Stimulated activated memory B cell treated with anti-CD40 and anti-IgM and Interleukin-4, amounts not matched to agents 10 μg/mL and 1 μg/mL and 100 μg/mL, for 72 hours (primary cell): Measurements from ENCODE around the gene POU4F1.

Experiments used
- ATAC-seq: fragments of 150-1000 bp; cut with Tn5 transposase; 2 replicates; pipeline ENCODE4 v1.10.0; 2021
- H3K27ac Mint-ChIP-seq: one replicate; pipeline ENCODE4 v1.8.0; 2022; ENCODE audit warnings: mild to moderate bottlenecking, mixed read lengths
- H3K27me3 Mint-ChIP-seq: one replicate; pipeline ENCODE4 v1.8.0; 2022; ENCODE audit warnings: mixed read lengths
- H3K36me3 Mint-ChIP-seq: one replicate; pipeline ENCODE4 v1.8.0; 2022; ENCODE audit warnings: mixed read lengths
- H3K4me1 Mint-ChIP-seq: one replicate; pipeline ENCODE4 v1.8.0; 2022; ENCODE audit warnings: mixed read lengths
- H3K4me3 Mint-ChIP-seq: one replicate; pipeline ENCODE4 v1.8.0; 2022; ENCODE audit warnings: mild to moderate bottlenecking, moderate library complexity, mixed read lengths
- H3K9me3 Mint-ChIP-seq: one replicate; pipeline ENCODE4 v1.8.0; 2022; ENCODE audit warnings: mixed read lengths

POU4F1 gene

DNA sequence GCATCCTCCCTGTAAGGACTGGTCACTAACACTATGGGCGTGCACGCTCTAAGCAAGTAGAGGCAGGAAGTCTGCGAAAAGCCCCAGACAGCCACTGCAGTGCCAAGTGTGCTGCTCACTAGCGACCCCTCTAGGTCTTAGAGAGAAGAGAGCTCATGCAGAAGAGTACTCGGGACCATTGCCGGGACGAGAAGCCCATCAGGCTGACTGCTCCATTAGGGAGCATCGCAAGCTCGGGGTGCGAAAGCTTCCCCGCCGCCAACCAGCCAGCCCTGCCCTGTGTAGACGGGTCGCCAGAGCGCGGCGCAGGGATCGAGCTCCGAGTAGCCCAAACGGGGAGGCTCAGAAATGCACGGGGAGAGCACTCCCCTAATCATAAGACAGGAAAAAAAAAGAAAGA is 16.6 kb downstream of the POU4F1 start:
- no peak for ATAC-seq
- Mint-ChIP-seq H3K36me3 (peaks cover 4% of the 10 kb centered on the region), H3K27ac (no peak overlapping the region), H3K4me3 (no peak overlapping the region), H3K27me3 (peaks cover 57% of the 10 kb centered on the region), H3K4me1 (peaks cover 6% of the 10 kb centered on the region), H3K9me3 (peaks cover 8% of the 10 kb centered on the region)

DNA sequence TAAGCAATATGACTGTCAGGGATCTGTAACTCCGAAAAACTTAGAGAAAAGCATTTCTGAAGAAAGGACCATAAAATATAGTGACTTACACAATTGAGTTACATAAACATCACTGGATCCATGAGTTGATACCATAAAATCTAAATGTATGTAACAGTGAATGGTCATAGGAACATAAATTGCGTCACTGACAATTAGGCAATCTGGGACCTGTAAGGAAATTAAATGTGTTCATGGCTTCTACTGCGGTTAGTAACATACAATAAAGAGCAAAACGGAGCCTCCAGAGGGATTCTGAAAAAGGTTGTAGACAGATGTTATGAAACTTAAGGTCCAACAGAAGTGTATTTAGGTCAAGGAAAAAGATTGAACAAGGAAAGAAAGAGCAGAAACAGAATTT is 27.1 kb downstream of the POU4F1 start:
- Mint-ChIP-seq H3K27ac (no peak overlapping the region), H3K9me3 (no peaks in the 10 kb centered on the region), H3K4me1 (no peaks in the 10 kb centered on the region), H3K4me3 (no peak overlapping the region), H3K36me3 (no peaks in the 10 kb centered on the region), H3K27me3 (no peaks in the 10 kb centered on the region)
- ATAC-seq = no peak

GRCh38 chr13:78572459-78572858 is 30.9 kb downstream of the POU4F1 start:
- Mint-ChIP-seq H3K27ac (no peak overlapping the region), H3K4me1 (no peaks in the 10 kb centered on the region), H3K4me3 (no peak overlapping the region), H3K9me3 (no peaks in the 10 kb centered on the region), H3K27me3 (no peaks in the 10 kb centered on the region), H3K36me3 (no peaks in the 10 kb centered on the region)
- no peak for ATAC-seq

- H3K4me3 Mint-ChIP-seq = no peak overlapping the region
- no peaks in the 10 kb centered on the region for H3K36me3 Mint-ChIP-seq
- no peak overlapping the region for H3K27ac Mint-ChIP-seq
- H3K9me3 Mint-ChIP-seq = no peaks in the 10 kb centered on the region
- no peaks in the 10 kb centered on the region for H3K4me1 Mint-ChIP-seq
- ATAC-seq = no peak
- peaks cover 8% of the 10 kb centered on the region for H3K27me3 Mint-ChIP-seq
These were observed 34.3 kb downstream of the POU4F1 start for GRCh38 chr13:78569029-78569428.

DNA sequence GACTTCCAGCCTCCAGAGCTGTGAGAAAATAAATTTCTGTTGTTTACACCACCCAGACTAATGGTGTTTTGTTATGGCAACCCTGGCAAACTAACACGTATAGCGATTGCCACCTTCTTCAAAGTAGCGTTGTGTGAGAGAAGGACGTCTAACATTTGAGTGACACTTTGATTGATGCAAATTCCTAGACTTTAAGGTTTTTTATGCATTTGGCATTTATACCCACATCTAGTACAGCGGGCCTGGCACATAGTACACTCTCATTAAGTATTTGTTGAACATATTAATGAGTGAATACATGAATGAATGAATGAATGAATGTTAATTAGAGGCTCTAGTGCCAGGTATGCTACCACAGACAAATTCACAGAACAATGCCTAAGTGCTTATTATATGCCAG is 36.7 kb downstream of the POU4F1 start:
- Mint-ChIP-seq H3K27me3 (peaks cover 8% of the 10 kb centered on the region), H3K36me3 (no peaks in the 10 kb centered on the region), H3K9me3 (no peaks in the 10 kb centered on the region), H3K4me1 (no peaks in the 10 kb centered on the region), H3K27ac (no peak overlapping the region), H3K4me3 (no peak overlapping the region)
- ATAC-seq = no peak

DNA sequence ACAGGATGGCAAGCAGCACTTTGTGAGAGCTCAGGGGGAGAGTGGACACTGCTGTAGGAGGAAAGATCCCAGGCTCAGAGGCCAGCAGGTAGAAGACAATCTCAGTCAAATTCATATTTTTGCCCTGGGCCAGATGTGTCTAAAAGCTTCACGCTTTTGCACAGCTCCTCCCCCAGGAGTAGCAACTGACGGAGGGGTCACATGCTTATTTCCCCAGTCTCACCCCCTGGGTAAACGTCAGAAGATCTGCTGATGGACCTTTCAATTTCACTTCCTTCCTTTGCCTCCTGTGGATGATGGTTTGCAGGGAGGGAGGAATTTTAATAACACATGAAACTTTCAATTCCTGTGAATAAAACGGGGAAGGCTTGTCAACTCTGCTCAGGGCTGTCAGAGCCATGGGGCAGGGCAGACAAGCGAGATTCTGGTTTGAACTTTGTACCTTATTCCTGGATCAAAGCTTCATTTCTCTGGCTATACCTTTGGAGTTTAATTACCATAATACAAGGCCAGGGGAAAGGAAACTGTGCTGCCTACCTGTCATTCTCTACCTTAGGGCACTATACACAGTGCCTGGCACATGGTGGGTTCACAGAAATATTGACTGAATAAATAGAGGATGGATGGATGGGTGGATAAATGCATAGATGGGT is 41.0 kb downstream of the POU4F1 start:
- no peak overlapping the region for H3K27ac Mint-ChIP-seq
- no peaks in the 10 kb centered on the region for H3K9me3 Mint-ChIP-seq

More for the DNA sequence above, 41.0 kb downstream of the POU4F1 start:
- ATAC-seq = peak; percentile 55
- H3K4me1 Mint-ChIP-seq = no peaks in the 10 kb centered on the region
- H3K4me3 Mint-ChIP-seq = no peak overlapping the region
- no peaks in the 10 kb centered on the region for H3K36me3 Mint-ChIP-seq
- peaks cover 24% of the 10 kb centered on the region for H3K27me3 Mint-ChIP-seq
